ENCODE data around the gene MYO18A.
"Not testable (repeated sequence)": the region's sequence is repeated elsewhere in the genome, so short reads cannot be mapped to it uniquely, and the experiment has no call there.

The MYO18A gene

DNA sequence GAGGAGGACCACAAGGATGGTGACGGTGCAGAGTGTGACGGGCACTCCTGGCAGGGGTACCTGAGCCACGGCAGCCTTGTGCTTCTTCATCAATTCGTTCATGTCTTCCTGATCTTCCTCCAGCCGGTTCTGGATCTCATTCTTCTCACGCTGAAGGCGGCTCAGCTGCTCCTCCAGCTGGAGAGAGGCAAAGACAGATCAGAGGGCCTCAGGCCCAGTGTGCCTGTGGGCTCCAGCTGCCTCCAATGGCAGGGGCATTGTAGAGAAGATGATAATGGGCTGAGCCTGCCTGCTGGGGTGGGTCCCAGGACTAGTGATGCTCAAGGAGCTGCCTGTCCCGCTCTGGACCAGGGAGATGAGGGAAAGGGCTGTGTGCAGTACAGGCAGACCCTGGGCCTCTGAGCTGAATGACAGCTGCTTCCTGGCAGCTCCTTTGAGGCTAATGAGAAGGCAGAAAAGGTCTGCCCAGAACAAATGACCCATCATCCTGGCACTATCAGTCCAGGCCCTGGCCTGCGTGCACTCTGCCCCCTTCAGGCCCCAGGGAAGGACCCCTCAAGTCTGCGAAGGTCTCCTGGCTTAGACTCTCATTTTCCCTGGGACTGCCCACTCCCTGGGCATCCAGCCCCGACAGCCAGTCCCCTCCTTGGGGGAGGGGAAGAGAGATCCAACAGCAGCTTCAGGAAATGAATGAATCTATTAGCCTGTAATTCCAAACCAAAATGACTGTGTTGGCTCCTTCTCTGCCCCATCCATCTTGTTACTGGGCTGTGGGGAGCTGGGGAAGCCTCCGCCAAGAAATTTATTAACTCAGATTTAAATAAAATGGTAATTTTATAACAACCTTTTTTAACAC, 89.2 kb downstream of the MYO18A start:
- TF ChIP-seq, protein P1, sequence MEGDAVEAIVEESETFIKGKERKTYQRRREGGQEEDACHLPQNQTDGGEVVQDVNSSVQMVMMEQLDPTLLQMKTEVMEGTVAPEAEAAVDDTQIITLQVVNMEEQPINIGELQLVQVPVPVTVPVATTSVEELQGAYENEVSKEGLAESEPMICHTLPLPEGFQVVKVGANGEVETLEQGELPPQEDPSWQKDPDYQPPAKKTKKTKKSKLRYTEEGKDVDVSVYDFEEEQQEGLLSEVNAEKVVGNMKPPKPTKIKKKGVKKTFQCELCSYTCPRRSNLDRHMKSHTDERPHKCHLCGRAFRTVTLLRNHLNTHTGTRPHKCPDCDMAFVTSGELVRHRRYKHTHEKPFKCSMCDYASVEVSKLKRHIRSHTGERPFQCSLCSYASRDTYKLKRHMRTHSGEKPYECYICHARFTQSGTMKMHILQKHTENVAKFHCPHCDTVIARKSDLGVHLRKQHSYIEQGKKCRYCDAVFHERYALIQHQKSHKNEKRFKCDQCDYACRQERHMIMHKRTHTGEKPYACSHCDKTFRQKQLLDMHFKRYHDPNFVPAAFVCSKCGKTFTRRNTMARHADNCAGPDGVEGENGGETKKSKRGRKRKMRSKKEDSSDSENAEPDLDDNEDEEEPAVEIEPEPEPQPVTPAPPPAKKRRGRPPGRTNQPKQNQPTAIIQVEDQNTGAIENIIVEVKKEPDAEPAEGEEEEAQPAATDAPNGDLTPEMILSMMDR (conservative IDR thresholded peaks at IDR 0.05; ENCODE audit: control insufficient read depth, insufficient read depth, low read depth, low read length) = no peak
- no peak overlapping the region for H3K4me3 ChIP-seq (ENCODE audit: control insufficient read depth, low read depth, low read length)
- no peak for DNase-seq (ENCODE audit: low read depth)

GRCh38 chr17:29090108-29090507, 90.1 kb downstream of the MYO18A start:
- no peak overlapping the region for H3K4me3 ChIP-seq (ENCODE audit: control insufficient read depth, low read depth, low read length)
- no peak for DNase-seq (ENCODE audit: low read depth)
- TF ChIP-seq, protein P1 (conservative IDR thresholded peaks at IDR 0.05; ENCODE audit: control insufficient read depth, insufficient read depth, low read depth, low read length) = no peak

GRCh38 chr17:29089601-29090044, 90.6 kb downstream of the MYO18A start:
- no peak overlapping the region for H3K4me3 ChIP-seq (ENCODE audit: control insufficient read depth, low read depth, low read length)
- TF ChIP-seq, protein P1 (conservative IDR thresholded peaks at IDR 0.05; ENCODE audit: control insufficient read depth, insufficient read depth, low read depth, low read length) = no peak
- DNase-seq (ENCODE audit: low read depth) = no peak

GRCh38 chr17:29088782-29089181, 91.4 kb downstream of the MYO18A start:
- H3K4me3 ChIP-seq (ENCODE audit: control insufficient read depth, low read depth, low read length); DNase-seq (ENCODE audit: low read depth): not testable (repeated sequence)

- no peak overlapping the region for H3K4me3 ChIP-seq (ENCODE audit: control insufficient read depth, low read depth, low read length)
- TF ChIP-seq, protein P1 (conservative IDR thresholded peaks at IDR 0.05; ENCODE audit: control insufficient read depth, insufficient read depth, low read depth, low read length) = no peak
These were observed 93.4 kb downstream of the MYO18A start for GRCh38 chr17:29086628-29087332.

GRCh38 chr17:29085223-29085622, 95.0 kb downstream of the MYO18A start:
- no peak for DNase-seq (ENCODE audit: low read depth)
- no peak overlapping the region for H3K4me3 ChIP-seq (ENCODE audit: control insufficient read depth, low read depth, low read length)
- TF ChIP-seq, protein P1 (conservative IDR thresholded peaks at IDR 0.05; ENCODE audit: control insufficient read depth, insufficient read depth, low read depth, low read length) = no peak

More at GRCh38 chr17:29086628-29087332, 93.4 kb downstream of the MYO18A start:
- DNase-seq (ENCODE audit: low read depth) = no peak

GRCh38 chr17:29084541-29085146, 95.6 kb downstream of the MYO18A start:
- TF ChIP-seq, protein P1 (conservative IDR thresholded peaks at IDR 0.05; ENCODE audit: control insufficient read depth, insufficient read depth, low read depth, low read length) = no peak
- no peak for DNase-seq (ENCODE audit: low read depth)
- H3K4me3 ChIP-seq (ENCODE audit: control insufficient read depth, low read depth, low read length) = no peak overlapping the region
